ENCODE results near the gene CEP72.

Gene CEP72

DNA sequence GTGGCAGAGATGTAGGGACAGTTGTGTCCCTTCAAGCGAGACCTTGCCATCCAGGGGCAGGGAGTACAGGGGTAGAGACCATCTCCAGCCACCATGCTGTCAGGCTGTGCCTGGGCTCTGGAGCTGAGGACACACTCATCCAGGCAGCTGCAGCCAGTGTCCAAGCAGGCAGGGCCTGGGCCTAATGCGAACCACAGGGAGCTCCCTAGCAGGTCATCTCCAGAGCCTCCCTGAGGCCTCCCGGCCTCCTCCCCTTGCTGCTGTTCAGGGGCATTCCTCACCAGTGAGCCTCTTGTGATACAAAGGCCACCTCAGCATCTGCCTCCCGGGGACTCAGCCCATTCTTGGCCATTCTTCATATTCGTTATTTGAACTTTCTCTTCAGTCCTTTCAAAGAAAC lies 46.0 kb downstream of the CEP72 start:
- DNase-seq (ENCODE audit: low spot score): no peak

DNA sequence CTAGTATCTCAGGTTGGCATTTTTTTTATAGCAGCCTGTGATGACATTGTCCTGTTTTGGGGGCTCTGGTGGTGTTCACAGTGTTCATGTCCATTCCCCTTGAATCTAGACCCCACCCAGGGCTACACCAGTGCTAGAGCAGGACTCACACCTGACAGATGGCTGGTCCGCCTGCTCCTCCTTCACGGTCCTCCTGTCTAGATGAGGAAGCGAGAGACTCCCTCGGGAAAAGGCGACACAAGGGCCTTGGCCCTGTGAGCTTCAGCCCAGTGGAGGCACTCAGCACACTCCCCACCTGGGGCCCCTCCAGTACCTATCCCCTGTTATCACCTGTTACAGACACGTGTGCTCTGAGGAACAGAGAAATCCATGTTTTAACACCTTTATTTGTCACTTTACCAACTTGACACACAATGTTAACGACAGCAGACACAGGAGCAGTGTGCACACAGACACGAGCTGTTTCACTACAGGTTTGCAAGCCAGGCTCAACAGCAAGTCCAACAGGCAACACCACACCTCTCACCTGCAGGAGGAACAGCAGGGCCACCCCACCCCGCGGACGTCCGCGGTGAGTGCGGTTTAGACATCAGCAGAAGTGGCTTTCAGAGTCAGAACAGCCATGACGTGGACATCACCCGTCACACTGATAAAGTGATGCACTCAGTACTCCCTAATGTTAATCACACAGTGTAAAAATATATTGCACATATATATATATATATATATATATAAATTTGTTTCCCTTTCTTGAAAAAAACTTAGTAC lies 47.5 kb downstream of the CEP72 start:
- DNase-seq (ENCODE audit: low spot score): no peak

DNA sequence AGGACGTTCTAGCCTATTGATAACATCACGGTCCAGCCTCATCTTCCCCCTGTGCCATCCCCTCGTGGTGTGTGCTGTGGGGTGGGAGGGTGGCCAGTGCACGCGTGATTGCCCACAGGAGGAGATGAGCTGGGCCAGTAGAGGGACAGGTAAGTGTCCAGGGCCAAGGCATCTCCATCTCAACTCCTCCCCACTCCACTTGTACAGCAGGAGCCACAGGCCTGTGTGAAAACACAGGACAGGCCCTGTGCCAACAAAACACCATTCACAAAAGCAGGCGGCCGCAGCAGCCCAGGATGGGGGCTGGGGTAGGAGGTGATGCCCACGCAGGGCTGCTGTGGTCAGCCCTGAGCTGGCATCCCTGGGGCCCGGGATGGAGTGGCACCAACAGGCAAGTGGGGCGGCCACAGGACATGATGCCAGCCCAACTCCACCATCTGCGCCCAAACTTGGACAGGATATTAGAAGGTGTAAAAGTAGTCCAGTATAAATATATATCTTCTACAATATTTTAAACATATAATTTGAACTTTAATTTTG lies 48.4 kb downstream of the CEP72 start:
- no peak for DNase-seq (ENCODE audit: low spot score)

DNA sequence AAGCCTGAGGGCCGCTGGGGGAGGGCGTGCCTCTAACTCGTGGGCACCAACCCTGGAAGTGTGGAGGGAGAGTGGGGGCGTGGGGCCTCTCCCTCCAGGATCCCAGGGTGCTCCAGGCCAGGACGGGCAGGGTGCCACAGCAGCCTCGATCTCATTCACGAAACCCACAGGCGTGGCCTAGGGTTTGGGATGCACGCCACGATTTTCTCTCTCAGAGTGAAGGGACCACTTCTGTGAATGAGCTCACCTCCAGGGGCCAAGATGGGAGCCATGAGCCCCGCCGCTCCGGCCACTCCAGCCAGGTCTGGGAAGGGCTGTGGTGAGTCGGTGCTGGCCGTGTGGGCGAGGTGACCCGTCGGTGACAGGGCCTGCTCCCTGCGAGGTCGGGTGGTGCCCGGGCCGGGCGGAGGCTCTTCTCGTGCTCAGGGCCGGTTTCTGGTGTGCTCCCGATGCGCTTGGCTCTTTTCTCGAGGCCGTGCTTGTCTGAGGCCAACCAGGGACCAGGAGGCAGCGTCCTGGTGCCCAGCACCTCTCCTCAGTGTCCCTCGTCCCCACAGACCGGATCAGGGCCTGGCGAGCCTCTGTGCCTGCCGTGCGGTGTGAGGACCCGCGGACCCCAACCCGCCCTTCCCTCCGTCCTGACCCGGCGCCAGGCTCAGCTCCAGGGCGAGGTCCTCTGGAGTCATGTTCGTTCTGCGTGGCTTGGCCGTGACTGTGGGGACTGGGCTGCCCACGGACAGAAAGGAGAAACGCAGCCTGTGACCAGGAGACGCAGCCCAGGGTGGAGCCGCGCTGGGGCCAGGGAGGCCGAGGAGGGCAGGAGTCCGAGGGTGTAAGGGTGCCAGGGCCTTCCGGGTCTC lies 50.0 kb downstream of the CEP72 start:
- no peak for DNase-seq (ENCODE audit: low spot score)

DNA sequence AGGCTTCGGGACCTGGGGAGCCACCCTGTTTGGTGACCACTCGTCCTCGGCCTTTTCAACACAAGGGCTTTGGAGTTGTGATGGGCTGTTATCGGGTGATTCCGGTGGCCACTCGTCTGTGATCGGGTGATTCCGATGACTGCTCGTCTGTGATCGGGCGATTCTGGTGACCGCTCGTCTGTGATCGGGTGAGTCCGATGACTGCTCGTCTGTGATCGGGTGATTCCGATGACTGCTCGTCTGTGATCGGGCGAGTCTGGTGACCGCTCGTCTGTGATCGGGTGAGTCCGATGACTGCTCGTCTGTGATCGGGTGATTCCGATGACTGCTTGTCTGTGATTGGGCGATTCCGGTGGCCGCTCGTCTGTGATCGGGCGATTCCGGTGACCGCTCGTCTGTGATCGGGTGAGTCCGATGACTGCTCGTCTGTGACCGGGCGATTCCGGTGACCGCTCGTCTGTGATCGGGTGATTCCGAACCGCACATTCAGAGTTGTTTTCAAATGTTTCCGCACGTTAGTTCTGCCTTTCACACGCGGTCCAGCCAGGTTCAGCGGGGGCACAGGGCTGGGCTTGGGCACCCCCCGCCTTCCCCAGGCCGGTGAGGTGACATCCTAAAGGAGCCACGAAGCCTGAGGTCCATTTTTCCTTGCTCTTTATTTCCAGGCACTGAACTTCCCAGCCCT lies 50.8 kb downstream of the CEP72 start:
- DNase-seq (ENCODE audit: low spot score): no peak

DNA sequence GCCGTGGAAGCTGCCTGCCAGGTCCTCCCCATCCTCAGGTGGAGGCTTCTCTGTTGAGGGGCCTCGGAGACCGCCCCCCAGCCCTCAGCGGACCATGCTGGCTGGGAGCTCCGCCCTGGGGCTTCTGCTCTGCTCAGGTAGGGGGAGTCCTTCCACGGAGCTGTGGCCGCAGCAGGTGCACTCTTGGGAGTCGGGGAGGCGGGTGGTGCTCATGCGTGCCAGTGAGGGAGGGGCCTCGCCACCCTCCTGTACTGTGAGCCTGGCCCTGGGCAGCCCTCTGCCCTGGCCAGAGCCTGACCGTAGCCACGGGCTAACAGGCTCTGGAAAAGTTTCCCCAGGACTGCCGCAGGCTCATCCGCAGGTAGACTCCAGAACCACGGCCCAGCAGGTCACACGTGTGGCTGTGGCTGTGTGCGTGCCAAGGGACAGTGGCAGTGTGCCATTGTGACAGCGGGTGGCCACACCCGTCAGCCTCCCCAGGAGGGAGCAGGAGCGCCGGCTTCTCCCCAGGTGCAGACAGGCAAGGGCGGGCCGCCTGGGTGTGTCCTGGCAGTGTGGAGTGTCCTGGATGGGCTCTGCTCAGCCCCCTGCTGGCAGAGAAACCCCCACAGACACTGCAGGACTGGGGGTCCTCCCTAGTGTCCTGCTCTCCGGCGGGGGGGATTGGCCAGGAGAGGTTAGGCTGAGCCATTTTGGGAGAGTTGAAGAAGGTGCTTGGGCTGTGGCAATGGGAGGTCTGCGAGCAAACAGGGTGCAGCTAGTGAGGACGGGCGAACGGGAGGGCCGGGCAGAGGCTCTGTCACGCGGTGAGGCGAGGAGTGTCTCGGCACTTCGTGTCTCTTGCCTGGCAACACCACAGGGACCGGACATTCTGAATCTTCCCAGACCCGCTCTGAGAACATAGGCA lies 51.5 kb downstream of the CEP72 start:
- DNase-seq (ENCODE audit: low spot score): no peak

DNA sequence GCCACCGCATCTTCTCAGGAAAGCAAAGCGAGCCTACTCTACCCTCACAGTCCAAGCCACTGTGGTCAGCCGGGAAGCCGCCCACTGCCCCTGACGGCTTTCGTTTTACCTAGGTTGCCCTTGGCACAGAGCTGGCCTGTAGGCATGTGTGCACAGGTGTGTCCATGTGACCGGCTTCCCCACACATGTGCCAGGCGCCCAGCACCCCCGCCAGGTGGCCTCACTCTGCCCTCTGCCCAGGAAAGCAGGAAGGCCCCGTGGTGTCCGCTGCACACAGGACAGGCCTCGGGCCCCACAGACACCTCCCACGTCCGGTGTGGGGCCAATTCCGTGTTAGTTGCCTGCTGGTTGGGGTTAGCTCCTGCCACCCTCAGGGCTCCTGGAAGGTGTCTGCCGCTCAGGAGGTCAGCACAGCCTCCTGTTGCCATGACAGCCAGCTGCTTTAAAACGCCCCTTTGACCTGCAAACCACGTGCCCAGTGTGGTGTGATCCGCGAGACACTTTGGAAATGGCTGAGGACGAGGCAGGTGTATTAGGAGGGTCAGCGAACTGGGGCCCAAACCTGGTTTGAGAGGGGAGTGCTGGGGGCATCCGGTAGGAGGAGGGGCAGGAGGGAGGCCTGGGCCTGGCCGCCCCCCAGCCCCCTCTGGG lies 52.3 kb downstream of the CEP72 start:
- no peak for DNase-seq (ENCODE audit: low spot score)

DNA sequence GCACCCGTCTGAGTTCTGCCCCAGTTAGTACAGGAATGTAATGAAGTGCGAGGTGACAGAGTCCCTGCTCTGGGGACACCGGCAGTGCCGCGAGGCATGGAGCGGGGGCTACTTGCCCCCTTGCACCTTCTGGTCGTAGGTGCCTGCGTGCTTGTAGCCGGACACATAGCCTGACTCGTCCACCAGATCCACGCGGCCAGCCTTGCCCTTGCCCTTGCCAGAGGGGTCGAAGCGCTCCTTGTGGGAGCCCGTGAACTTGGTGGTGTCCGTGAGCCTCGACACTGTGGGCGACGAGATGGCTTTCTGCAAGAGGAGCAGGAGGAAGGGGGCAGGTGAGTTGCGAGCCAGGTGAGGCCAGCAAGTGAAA lies 52.8 kb downstream of the CEP72 start:
- no peak for DNase-seq (ENCODE audit: low spot score)

DNA sequence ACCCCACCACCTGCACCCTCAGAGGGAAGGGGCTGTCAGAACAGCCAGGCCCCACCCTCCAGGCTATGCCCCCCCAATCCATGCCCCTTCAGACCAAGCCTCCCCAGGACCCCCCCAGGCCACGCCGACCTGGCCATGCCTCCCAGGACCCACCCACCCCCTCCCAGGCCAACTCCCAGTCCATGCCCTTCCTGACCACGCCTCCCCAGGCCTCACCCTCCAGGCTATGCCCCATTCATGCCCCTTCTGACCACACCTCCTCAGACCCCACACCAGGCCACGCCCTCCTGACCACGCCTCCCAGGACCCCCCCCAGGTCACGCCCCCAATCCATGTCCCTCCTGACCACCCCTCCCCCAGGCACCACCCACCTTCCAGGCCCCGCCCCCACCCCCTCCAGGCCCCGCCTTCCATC lies 53.4 kb downstream of the CEP72 start:
- DNase-seq (ENCODE audit: low spot score): no peak

DNA sequence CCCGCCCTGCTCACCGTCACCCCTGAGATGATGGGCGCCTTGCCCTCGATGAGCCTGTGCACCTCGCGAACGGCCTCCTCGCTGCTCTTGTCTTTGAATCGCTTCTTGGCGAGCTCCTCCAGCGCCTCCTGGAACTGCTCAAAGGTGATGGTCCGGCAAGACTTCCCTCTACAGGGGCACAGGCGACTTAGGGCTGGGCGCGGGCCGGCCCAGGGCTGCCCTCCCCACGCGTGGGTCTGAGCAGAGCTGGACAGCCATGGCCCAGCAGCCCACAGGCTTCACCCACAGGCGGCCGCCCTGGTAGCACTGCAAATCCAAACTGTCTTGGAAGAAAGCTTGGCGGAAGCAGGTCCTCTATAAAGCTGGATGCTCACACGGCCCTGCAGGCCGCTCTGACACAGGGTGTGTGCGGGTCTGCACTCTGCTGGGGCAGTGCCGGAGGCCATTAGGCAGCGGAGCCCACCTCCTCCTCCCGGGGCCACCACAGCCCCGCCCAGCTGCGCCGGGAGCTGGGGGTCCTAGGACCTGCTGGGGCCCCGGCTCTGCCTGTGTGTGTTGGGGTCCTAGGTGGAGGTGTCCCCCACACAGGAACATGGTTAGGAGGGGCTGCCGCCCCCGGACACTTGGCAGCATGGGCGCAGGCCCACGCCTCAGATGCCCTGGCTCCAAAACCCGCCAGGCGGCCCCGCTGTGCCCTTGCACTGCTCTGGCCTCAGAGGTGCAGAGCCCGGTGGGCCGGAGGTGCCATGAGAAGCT lies 54.0 kb downstream of the CEP72 start:
- DNase-seq (ENCODE audit: low spot score): no peak

DNA sequence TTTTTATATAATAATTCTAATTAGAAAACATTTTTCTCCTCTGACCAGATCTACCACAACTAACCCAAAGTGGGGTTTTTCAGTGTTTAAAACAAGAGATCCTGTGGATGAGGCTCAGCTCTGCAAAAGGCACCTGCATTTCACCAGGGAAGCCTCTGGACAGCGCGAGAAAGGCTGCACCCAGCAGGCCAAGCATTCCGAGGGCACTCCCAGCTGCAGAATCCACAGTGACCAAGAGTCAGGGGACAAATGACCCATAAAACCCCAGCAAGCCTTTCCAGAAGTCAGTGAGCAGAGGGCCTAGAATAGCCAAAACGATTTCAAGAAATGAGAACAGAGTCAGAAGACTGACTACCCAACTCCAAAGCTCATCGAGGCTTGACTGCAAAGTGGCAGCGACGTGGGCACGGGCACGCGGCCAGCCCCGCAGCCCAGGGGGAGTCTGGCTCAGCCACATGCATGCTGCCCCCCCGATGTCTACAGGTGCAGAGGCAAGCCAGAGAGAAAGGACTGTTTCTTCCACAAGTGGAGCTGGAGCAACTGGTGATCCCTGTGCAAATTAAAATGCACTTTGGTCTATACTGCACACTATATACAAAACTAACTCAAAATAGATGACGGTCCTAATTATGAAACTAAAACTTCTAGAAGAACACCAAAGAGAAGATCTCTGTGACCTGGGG lies 54.8 kb downstream of the CEP72 start:
- DNase-seq (ENCODE audit: low spot score): no peak

DNA sequence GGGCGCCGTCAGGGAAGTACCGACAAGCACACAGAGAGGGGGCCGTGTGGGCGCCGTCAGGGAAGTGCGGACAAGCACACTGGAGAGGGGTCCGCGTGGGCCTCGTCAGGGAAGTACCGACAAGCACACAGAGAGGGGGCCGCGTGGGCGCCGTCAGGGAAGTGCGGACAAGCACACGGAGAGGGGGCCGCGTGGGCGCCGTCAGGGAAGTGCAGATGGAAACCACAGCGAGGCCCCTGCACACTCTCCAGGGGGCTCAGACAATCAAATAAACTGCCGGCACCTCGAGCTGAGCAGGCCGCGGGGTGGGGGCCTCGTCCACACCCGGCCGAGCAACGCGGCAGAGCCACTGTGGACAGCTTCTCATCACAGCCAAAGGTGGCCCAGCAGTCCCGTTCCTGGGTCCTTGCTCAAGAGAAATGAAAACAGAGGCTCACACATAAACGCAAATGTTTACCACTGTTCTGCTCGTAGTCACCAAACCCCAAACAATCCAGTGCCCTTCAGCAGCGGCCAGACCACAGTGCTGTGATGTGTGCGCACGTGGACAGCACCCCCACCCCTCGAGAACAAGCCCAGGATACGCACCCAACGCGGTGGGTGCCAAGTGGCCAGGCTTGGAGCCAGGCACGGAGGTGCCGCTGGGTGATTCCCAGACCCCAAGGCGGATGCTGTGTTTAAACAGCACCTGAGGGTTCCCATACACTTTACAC lies 56.3 kb downstream of the CEP72 start:
- no peak for DNase-seq (ENCODE audit: low spot score)

DNA sequence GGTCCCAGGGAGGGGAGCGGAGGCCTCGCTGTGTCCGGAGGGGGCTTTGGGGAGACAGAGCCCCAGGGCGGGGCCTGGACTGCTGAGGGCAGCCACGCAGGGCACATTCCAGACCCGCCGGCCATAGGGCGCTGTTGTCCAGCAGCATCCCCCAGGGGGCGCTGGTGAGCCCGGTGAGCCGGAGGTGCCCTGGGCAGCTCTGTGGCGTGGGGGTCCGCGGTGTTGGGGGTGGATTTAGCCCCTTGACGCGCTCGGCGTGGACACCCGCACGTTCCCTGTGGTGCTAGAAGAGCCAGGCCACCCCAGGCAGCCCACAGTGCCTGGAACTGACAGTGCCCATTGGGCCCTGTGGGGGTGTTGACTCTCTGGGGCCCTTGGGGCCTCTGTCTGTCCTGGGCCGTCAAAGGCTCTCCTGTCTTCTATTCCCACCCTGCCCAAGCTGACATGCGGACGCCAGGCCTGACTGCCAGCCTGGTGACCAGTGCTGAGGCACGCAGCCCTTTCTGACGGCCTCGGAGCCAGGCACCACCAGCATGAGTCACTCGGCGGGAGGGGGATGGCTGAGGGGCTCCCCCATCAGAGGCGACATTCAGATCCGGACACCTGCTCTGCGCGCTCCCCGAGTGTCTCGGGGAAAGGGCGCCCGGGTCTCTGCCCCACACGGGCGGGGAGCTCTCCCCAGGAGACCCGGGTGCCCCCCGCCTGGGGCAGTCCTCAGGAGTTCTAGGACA lies 57.1 kb downstream of the CEP72 start:
- no peak for DNase-seq (ENCODE audit: low spot score)

DNA sequence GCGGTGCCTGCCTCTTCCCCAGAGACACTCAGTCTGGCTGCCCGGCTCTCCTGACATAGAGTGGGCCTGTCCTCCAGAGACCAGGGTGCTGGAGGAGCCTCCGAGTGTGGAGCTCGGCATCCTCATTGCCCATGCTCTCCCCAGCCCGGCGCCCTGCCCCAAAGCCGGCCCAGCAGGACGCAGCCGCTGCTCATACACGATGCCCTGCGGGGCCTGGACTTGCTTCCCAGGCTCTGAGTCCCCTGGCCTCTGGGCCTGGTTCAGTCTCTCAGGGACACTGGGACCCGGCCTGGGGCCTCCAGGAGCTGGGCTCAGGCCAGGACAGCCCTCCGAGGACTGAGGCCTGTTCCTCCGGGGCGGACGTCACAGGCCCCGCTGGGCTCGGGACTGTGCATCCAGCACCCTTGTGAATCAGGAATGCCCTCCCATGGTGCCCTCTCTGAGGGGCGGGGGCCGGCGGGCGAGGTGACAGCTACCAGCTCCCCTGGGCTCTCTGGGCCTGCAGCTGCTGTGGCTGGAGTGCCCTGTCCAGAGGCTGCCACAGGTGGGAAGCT lies 57.8 kb downstream of the CEP72 start:
- DNase-seq (ENCODE audit: low spot score): no peak

DNA sequence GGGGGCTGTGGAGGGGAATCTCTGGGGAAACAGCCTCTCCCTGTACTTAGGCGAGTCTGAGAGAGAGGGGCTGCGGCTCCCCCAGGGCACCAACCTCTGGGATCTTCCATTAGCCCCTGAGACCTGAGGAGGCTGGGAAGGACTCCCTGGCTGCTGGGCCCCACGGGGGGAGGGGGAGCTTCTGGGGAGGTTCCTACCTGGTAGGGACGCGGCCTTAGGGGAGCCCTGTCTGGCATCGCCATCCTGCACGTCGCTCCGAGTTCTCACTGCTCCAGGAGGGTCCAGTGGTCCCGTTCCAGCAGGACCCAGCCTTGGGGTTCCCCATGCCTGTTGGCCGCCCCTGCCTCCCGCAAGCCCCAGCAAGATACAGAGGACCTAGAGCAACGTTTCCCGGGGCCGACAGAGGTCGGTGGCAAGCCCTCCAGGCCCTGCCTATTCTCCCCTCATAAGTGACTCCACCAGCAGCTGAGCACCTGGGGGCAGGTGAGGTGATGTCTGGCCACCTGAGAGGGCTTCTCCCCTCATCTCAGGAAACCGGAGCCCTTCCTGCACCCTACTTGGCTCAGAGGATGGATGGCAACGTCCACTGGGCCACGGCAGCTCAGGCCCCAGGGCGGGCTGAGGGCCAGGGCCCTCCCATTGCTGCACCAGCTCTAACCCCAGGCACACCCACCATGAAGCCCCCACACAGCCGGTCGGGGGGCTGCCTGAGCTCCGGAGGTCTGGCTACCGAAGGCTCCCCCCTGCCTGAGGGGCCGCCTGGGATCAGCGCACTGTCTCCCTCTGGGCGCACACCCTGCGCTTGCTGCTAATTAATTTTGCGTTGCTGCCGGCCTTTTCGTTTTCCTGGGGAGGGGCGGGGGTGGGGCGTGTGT lies 58.5 kb downstream of the CEP72 start:
- DNase-seq (ENCODE audit: low spot score): no peak

DNA sequence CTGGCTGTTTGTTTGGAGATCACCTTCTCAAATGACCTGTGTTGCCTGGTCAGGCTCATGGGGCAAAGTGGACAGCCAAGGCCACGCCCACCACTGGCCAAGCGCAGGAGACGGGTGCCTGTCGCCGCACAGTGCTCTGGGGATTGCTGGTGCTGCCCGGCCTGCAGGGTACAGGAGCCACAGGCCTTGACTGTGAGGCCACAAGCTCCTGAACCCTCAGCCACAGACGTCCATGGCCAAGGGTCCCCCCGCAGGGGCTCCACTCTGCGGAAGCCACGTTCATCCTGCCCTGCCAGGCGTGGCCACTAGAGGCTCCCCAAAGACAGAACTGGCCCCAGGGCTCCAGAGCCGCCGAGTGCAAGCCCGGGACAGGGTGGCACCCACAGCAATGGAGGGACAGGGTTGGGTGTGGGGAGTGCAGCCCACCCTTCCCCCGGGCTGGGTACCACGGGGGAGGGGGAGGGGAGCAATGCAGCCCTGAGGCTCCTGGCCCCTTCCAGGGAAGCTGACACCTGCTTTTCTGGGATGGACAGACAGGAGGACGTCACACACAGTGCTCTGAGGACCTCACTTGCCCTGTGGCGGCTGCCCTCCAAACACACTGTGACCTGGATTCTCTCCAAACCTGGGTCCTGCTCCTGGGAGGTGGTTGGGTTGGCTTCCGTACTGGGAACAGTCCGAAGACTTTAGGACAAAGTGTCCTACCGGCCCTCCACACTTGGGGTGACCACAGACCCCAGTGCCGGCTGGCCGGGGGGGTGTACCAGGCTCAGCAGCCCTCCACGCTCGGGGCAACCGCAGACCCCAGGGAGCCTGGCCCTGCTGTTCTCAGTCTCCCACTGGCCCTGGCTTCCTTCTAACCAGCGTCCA lies 59.6 kb downstream of the CEP72 start:
- peak; percentile 78 for DNase-seq (ENCODE audit: low spot score)
